Activated CD4-positive, CD25-positive, alpha-beta regulatory T cell treated with anti-CD3 and anti-CD28 coated beads, Interleukin-2, amount 50 U/mL, for 72 hours (primary cell): ENCODE data around the gene KYNU.
"Not testable (repeated sequence)": the region's sequence is repeated elsewhere in the genome, so short reads cannot be mapped to it uniquely, and the experiment has no call there.

ENCODE experiments used
- DNase-seq: peaks from one replicate; pipeline ENCODE4 v3.0.0; 2021

Gene KYNU

GRCh38 chr2:143034292-143035074 lies 157.0 kb downstream of the KYNU start:
- peak; percentile 47 for DNase-seq

GRCh38 chr2:143051465-143051864 lies 174.0 kb downstream of the KYNU start:
- DNase-seq = no peak

GRCh38 chr2:143053437-143053836 lies 176.0 kb downstream of the KYNU start:
- not testable (repeated sequence) for DNase-seq

GRCh38 chr2:143056550-143056949 lies 179.1 kb downstream of the KYNU start:
- DNase-seq = no peak

- no peak for DNase-seq
These were observed 181.4 kb downstream of the KYNU start for GRCh38 chr2:143058851-143059250.

GRCh38 chr2:143063612-143064200 lies 186.2 kb downstream of the KYNU start:
- DNase-seq = no peak

- DNase-seq = no peak
These were observed 190.6 kb downstream of the KYNU start for GRCh38 chr2:143068094-143068493.

GRCh38 chr2:143068509-143068908 lies 191.0 kb downstream of the KYNU start:
- no peak for DNase-seq

GRCh38 chr2:143070704-143071103 lies 193.2 kb downstream of the KYNU start:
- no peak for DNase-seq

GRCh38 chr2:143071185-143071876 lies 193.9 kb downstream of the KYNU start:
- DNase-seq = no peak

- not testable (repeated sequence) for DNase-seq
These were observed 197.4 kb downstream of the KYNU start for GRCh38 chr2:143074913-143075312.

GRCh38 chr2:143075711-143076110 lies 198.2 kb downstream of the KYNU start:
- no peak for DNase-seq

- DNase-seq = no peak
These were observed 200.6 kb downstream of the KYNU start for GRCh38 chr2:143078104-143078503.

- DNase-seq = no peak
These were observed 204.2 kb downstream of the KYNU start for GRCh38 chr2:143081616-143082015.

- no peak for DNase-seq
These were observed 206.2 kb downstream of the KYNU start for GRCh38 chr2:143083636-143084035.

GRCh38 chr2:143084462-143084861 lies 207.0 kb downstream of the KYNU start:
- no peak for DNase-seq

- DNase-seq = no peak
These were observed 207.8 kb downstream of the KYNU start for GRCh38 chr2:143085125-143085784.

- DNase-seq = no peak
These were observed 209.6 kb downstream of the KYNU start for GRCh38 chr2:143087033-143087432.

GRCh38 chr2:143088388-143088787 lies 210.9 kb downstream of the KYNU start:
- DNase-seq = no peak

- DNase-seq = not testable (repeated sequence)
These were observed 212.1 kb downstream of the KYNU start for GRCh38 chr2:143089520-143089919.
